ENCODE data around the gene ZSWIM6.

ZSWIM6 gene

GRCh38 chr5:61289241-61289640, 42.8 kb upstream of the ZSWIM6 start:
- no peak for DNase-seq
- no peak overlapping the region for H3K27ac ChIP-seq
- H3K27me3 ChIP-seq (replicated peaks): no peaks in the 10 kb centered on the region
- no peak overlapping the region for H3K4me3 ChIP-seq (ENCODE audit: low read depth, low read length)
- in situ Hi-C loops (cut with HindIII; ENCODE audit: low pct_ligation_motif_present, low sequenced_read_pairs): no loop called here
- peak; percentile 33 for TF ChIP-seq CTCF (IDR thresholded peaks at IDR 0.05; ENCODE audit: low read depth, low read length, missing control alignments)
- no peaks in the 10 kb centered on the region for H3K36me3 ChIP-seq (replicated peaks)

GRCh38 chr5:61289669-61290306, 42.3 kb upstream of the ZSWIM6 start:
- TF ChIP-seq CTCF (IDR thresholded peaks at IDR 0.05; ENCODE audit: low read depth, low read length, missing control alignments): no peak
- Histone ChIP-seq H3K27ac (no peak overlapping the region), H3K4me3 (ENCODE audit: low read depth, low read length) (no peak overlapping the region), H3K36me3 (replicated peaks) (no peaks in the 10 kb centered on the region), H3K27me3 (replicated peaks) (no peaks in the 10 kb centered on the region)
- in situ Hi-C loops (cut with HindIII; ENCODE audit: low pct_ligation_motif_present, low sequenced_read_pairs): no loop called here
- DNase-seq: no peak

- Histone ChIP-seq H3K36me3 (replicated peaks) (no peaks in the 10 kb centered on the region), H3K27me3 (replicated peaks) (no peaks in the 10 kb centered on the region), H3K4me3 (ENCODE audit: low read depth, low read length) (no peak overlapping the region), H3K27ac (no peak overlapping the region)
- TF ChIP-seq CTCF (IDR thresholded peaks at IDR 0.05; ENCODE audit: low read depth, low read length, missing control alignments): no peak
- in situ Hi-C loops (cut with HindIII; ENCODE audit: low pct_ligation_motif_present, low sequenced_read_pairs): no loop called here
- no peak for DNase-seq
Observed at GRCh38 chr5:61290791-61291210, 41.3 kb upstream of the ZSWIM6 start.

GRCh38 chr5:61292062-61292657, 39.9 kb upstream of the ZSWIM6 start:
- H3K36me3 ChIP-seq (replicated peaks): no peaks in the 10 kb centered on the region
- no peaks in the 10 kb centered on the region for H3K27me3 ChIP-seq (replicated peaks)
- TF ChIP-seq CTCF (IDR thresholded peaks at IDR 0.05; ENCODE audit: low read depth, low read length, missing control alignments): no peak
- H3K27ac ChIP-seq: no peak overlapping the region
- H3K4me3 ChIP-seq (ENCODE audit: low read depth, low read length): no peak overlapping the region
- in situ Hi-C loops (cut with HindIII; ENCODE audit: low pct_ligation_motif_present, low sequenced_read_pairs): no loop called here
- DNase-seq: no peak

GRCh38 chr5:61293071-61293470, 39.0 kb upstream of the ZSWIM6 start:
- Histone ChIP-seq H3K36me3 (replicated peaks) (no peaks in the 10 kb centered on the region), H3K4me3 (ENCODE audit: low read depth, low read length) (no peak overlapping the region), H3K27me3 (replicated peaks) (no peaks in the 10 kb centered on the region), H3K27ac (no peak overlapping the region)
- no peak for TF ChIP-seq CTCF (IDR thresholded peaks at IDR 0.05; ENCODE audit: low read depth, low read length, missing control alignments)
- no peak for DNase-seq
- in situ Hi-C loops (cut with HindIII; ENCODE audit: low pct_ligation_motif_present, low sequenced_read_pairs): no loop called here

GRCh38 chr5:61293873-61294272, 38.2 kb upstream of the ZSWIM6 start:
- Histone ChIP-seq H3K36me3 (replicated peaks) (no peaks in the 10 kb centered on the region), H3K27ac (no peak overlapping the region), H3K4me3 (ENCODE audit: low read depth, low read length) (no peak overlapping the region), H3K27me3 (replicated peaks) (no peaks in the 10 kb centered on the region)
- no peak for TF ChIP-seq CTCF (IDR thresholded peaks at IDR 0.05; ENCODE audit: low read depth, low read length, missing control alignments)
- no peak for DNase-seq
- in situ Hi-C loops (cut with HindIII; ENCODE audit: low pct_ligation_motif_present, low sequenced_read_pairs): no loop called here

All from brain microvascular endothelial cell (primary cell).